ENCODE results near the gene TTC23.

The TTC23 gene, protein sequence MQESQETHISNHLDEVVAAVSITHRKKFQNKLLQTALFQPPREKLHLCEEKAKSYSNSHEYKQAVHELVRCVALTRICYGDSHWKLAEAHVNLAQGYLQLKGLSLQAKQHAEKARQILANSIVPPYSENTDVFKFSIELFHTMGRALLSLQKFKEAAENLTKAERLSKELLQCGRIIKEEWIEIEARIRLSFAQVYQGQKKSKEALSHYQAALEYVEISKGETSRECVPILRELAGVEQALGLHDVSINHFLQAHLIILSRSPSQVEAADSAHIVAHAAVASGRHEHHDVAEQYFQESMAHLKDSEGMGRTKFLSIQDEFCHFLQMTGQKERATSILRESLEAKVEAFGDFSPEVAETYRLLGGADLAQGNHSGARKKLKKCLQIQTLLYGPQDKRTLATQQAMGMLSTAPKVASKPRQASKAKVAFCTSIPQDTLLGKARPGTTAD

GRCh38 chr15:99249270-99249841 is at the start of gene TTC23:
Gene TTC23, minus strand, starts transcription at chr15:99249581. Its CDS starts 20,869 bp downstream, at chr15:99228712.
- TF ChIP-seq GATA2 (IDR thresholded peaks at IDR 0.05; ENCODE audit: low read depth, low read length) = no peak
- no peak for TF ChIP-seq GATA3 (IDR thresholded peaks at IDR 0.05; ENCODE audit: low read depth, low read length)

DNA sequence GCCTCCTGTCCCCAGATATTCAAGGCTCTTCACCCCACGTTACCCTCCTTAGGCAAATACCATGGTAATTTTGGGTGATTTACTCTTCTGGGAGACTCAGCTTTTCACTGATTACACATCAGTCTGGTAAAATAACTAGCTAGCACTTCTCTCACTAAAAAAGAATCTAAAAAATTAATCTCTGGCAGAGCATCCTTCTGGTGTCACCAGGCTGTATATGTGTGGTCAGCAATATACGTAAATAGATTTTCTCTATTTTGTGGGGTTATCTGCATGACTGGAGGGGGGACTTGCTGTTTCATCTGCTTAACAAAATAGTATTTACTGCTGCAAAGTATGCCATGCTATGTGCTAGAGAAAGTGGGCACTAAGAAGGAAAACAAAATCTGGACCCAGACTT is 47.0 kb upstream of the TTC23 start:
- TF ChIP-seq GATA3 (IDR thresholded peaks at IDR 0.05; ENCODE audit: low read depth, low read length) (no peak), GATA2 (IDR thresholded peaks at IDR 0.05; ENCODE audit: low read depth, low read length) (no peak)

DNA sequence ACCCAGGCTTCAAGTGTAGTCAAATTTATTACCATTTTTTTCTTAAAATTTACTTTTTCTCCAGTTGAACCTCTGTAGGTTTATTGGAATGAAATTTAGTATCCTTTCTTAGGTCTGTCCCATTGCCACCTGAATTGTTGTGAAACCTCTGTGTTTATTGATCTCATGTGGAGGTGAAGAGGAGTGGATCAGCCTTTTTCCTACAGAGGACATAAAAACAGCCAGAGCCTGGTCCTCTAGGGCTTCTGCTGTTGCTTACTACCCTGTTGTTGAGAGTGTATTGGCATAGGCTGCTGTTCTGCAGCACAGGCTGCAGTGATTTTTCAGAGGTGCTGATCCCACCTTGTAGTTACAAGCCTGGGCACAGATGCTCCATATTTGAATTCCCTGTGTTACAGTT is 46.5 kb upstream of the TTC23 start:
- TF ChIP-seq GATA3 (IDR thresholded peaks at IDR 0.05; ENCODE audit: low read depth, low read length) = no peak

DNA sequence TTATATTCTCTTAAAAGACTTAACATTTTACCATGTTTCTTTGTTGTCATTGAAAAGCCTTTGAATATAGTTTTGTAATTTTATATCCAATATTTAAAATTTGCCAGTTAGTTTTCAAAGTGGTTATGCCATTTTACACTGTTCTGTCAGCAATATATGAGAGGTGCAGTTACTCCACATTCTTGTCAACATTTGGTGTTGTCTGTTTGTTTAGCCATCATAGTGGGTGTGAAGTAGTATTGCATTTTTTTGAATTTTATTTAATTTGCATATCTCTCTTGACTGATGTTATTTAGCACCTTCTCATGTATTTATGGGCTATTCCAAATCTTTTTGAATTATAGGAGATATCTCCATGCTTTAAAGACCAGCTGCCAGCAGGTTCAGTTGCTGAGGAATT is 42.3 kb upstream of the TTC23 start:
- TF ChIP-seq GATA2 (IDR thresholded peaks at IDR 0.05; ENCODE audit: low read depth, low read length) (no peak), GATA3 (IDR thresholded peaks at IDR 0.05; ENCODE audit: low read depth, low read length) (no peak)

GRCh38 chr15:99283717-99284116 is 34.3 kb upstream of the TTC23 start:
- TF ChIP-seq GATA3 (IDR thresholded peaks at IDR 0.05; ENCODE audit: low read depth, low read length) (no peak), GATA2 (IDR thresholded peaks at IDR 0.05; ENCODE audit: low read depth, low read length) (no peak)

- TF ChIP-seq GATA2 (IDR thresholded peaks at IDR 0.05; ENCODE audit: low read depth, low read length) (no peak), GATA3 (IDR thresholded peaks at IDR 0.05; ENCODE audit: low read depth, low read length) (no peak)
Observed at GRCh38 chr15:99282586-99282985, 33.2 kb upstream of the TTC23 start.

GRCh38 chr15:99282121-99282520 is 32.7 kb upstream of the TTC23 start:
- TF ChIP-seq GATA2 (IDR thresholded peaks at IDR 0.05; ENCODE audit: low read depth, low read length) (no peak), GATA3 (IDR thresholded peaks at IDR 0.05; ENCODE audit: low read depth, low read length) (no peak)

- no peak for TF ChIP-seq GATA2 (IDR thresholded peaks at IDR 0.05; ENCODE audit: low read depth, low read length)
- TF ChIP-seq GATA3 (IDR thresholded peaks at IDR 0.05; ENCODE audit: low read depth, low read length) = no peak
Observed at GRCh38 chr15:99279827-99280226, 30.4 kb upstream of the TTC23 start.

DNA sequence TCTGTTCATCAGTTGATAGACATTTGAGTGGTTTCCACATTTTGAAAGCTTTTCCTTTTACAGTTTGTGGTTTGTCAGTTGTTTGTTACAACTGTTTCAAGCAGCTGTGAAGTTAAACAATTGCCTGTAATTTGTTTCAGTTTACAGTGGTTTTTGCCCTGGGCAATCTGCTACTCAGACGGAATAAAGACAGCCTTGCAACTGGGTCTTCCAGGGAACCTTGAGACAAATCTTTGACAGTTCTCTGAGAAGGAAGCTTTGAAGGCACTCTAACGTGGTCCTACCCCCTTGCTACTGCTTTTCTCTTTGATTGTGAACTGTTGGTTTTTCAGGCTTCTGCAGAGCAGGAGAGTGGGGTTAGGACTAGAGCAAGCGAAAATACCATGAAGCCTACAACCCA is 29.9 kb upstream of the TTC23 start:
- TF ChIP-seq GATA2 (IDR thresholded peaks at IDR 0.05; ENCODE audit: low read depth, low read length) = no peak
- TF ChIP-seq GATA3 (IDR thresholded peaks at IDR 0.05; ENCODE audit: low read depth, low read length) = no peak

- TF ChIP-seq GATA2 (IDR thresholded peaks at IDR 0.05; ENCODE audit: low read depth, low read length) = no peak
- TF ChIP-seq GATA3 (IDR thresholded peaks at IDR 0.05; ENCODE audit: low read depth, low read length) = no peak
Observed at GRCh38 chr15:99275525-99276128, 26.2 kb upstream of the TTC23 start.

- no peak for TF ChIP-seq GATA2 (IDR thresholded peaks at IDR 0.05; ENCODE audit: low read depth, low read length)
- TF ChIP-seq GATA3 (IDR thresholded peaks at IDR 0.05; ENCODE audit: low read depth, low read length) = no peak
Observed at GRCh38 chr15:99275061-99275460, 25.7 kb upstream of the TTC23 start.

- TF ChIP-seq GATA3 (IDR thresholded peaks at IDR 0.05; ENCODE audit: low read depth, low read length) (no peak), GATA2 (IDR thresholded peaks at IDR 0.05; ENCODE audit: low read depth, low read length) (no peak)
Observed at GRCh38 chr15:99273801-99274200, 24.4 kb upstream of the TTC23 start.

- TF ChIP-seq GATA3 (IDR thresholded peaks at IDR 0.05; ENCODE audit: low read depth, low read length) = no peak
- TF ChIP-seq GATA2 (IDR thresholded peaks at IDR 0.05; ENCODE audit: low read depth, low read length) = no peak
Observed at GRCh38 chr15:99268431-99268830, 19.1 kb upstream of the TTC23 start.

GRCh38 chr15:99267957-99268356 is 18.6 kb upstream of the TTC23 start:
- no peak for TF ChIP-seq GATA2 (IDR thresholded peaks at IDR 0.05; ENCODE audit: low read depth, low read length)
- no peak for TF ChIP-seq GATA3 (IDR thresholded peaks at IDR 0.05; ENCODE audit: low read depth, low read length)

All from SH-SY5Y (cell line).